T-helper 17 cell (primary cell): ENCODE data around the gene SEMA6A. TPM values are rescaled to one million over a fixed set of nuclear protein-coding genes. Genes with fewer than 3 reads are reported as not detected.

Experiments used
- ATAC-seq: fragments of 150-1000 bp; cut with Tn5 transposase; 2 replicates; pipeline ENCODE4 v1.10.0; 2021; ENCODE audit warnings: mild to moderate bottlenecking, moderate library complexity
- DNase-seq, 3 donors: peaks; one replicate each; pipeline versions ENCODE4 v3.0.0 to v3.0.0-alpha.2; 2020 to 2021
- H3K9me3 ChIP-seq: one replicate; pipeline ENCODE4 v1.7.0; 2013; ENCODE audit warnings: low read length, mild to moderate bottlenecking; ENCODE audit not compliant: control insufficient read depth, poor library complexity, severe bottlenecking
- H3K27ac Mint-ChIP-seq: one replicate; pipeline ENCODE4 v1.8.0; 2022; ENCODE audit warnings: mild to moderate bottlenecking, moderate library complexity, mixed read lengths
- H3K27me3 Mint-ChIP-seq: one replicate; pipeline ENCODE4 v1.8.0; 2022; ENCODE audit warnings: mixed read lengths
- H3K36me3 Mint-ChIP-seq: one replicate; pipeline ENCODE4 v1.8.0; 2022; ENCODE audit warnings: low read depth, mixed read lengths
- H3K4me1 Mint-ChIP-seq: one replicate; pipeline ENCODE4 v1.8.0; 2022; ENCODE audit warnings: mild to moderate bottlenecking, mixed read lengths
- H3K4me3 Mint-ChIP-seq: one replicate; pipeline ENCODE4 v1.8.0; 2022; ENCODE audit warnings: mild to moderate bottlenecking, moderate library complexity, mixed read lengths
- total RNA-seq, 4 donors: library from RNA in 2 of 4; stranded (reverse) in 2 of 4; gene quantifications; one replicate each; pipeline ENCODE4 v1.2.3 and lab custom pipeline; 2022 to 2026

Gene SEMA6A
- total RNA-seq, 2 donors from 2014 or later = 0.31 TPM; not detected in 1

DNA sequence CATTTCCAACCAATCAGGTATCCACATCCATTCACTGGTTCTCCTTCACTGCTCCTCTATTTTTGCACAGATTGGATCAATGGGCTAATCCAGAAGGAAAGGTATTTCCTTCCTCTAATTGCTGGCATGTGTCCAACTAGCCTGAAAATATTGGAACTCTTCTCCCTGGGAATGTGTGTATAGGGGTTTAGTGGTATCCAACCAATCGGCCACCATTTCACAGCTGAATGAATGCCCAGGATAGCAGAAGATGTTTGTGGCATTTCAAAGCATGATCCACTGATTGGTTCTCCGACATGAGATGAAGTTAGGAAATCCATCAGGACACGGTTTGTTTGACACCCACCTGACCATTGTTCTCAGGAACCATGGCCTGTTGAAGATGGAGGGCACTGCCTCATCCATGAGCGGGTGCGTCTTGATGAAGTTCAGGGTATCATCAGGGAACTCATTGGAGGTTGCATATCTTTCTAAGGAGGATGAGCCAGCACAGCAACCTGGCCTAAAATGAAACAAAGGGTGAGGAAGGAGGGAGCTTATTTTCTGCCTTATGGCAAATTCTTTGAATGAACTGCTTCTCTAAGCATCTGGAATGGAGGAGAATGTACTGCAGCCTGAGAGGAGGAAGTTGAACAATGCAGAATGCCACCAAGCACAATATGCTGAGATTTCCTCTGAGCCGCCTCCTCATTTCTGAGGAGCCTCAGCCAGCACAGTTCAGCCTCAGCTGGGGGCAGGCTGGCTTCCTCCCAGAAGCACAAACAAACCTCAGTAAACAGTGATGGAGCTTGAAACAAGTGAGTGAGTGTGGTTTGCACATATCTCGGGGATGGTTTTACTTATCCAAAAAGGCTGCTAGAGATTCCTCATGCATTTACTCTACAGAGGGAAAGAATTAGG is 94.6 kb downstream of the SEMA6A start:
- DNase-seq = no peak
- ATAC-seq = no peak
- H3K27ac Mint-ChIP-seq = no peak overlapping the region
- no peaks in the 10 kb centered on the region for H3K4me1 Mint-ChIP-seq
- H3K27me3 Mint-ChIP-seq = no peaks in the 10 kb centered on the region
- H3K36me3 Mint-ChIP-seq = peaks cover 4% of the 10 kb centered on the region
- no peak overlapping the region for H3K4me3 Mint-ChIP-seq
- H3K9me3 ChIP-seq = no peaks in the 10 kb centered on the region

DNA sequence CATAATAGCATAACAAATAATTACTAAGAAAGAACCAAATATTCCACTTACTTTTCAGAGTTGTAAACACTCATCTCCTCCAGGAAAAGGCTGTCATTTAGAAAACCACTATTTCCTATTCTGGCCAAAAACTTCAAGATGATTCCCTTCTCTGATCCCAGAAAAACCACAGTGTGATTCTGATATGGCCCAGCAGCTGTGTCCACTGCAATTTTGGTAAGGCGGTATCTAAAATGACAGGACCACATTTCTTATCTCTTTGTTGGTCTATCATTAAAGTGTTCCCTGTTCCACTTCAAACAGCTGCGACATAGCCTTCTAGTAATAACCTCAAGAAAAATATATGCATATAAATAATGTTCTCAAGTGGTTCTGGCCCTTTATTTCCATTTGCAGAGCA is 96.1 kb downstream of the SEMA6A start:
- Mint-ChIP-seq H3K36me3 (peaks cover 3% of the 10 kb centered on the region), H3K27ac (no peak overlapping the region), H3K4me3 (no peak overlapping the region), H3K27me3 (no peaks in the 10 kb centered on the region), H3K4me1 (no peaks in the 10 kb centered on the region)
- DNase-seq (no peak), ATAC-seq (no peak)
- H3K9me3 ChIP-seq = no peaks in the 10 kb centered on the region

GRCh38 chr5:116476897-116477537 is 97.6 kb downstream of the SEMA6A start:
- Mint-ChIP-seq H3K4me1 (no peaks in the 10 kb centered on the region), H3K36me3 (peaks cover 3% of the 10 kb centered on the region)
- no peak for ATAC-seq

GRCh38 chr5:116475338-116475737 is 99.3 kb downstream of the SEMA6A start:
- DNase-seq (no peak), ATAC-seq (no peak)
- H3K36me3 Mint-ChIP-seq = peaks cover 3% of the 10 kb centered on the region
- no peaks in the 10 kb centered on the region for H3K4me1 Mint-ChIP-seq
- H3K27ac Mint-ChIP-seq = no peak overlapping the region
- H3K27me3 Mint-ChIP-seq = no peaks in the 10 kb centered on the region
- no peak overlapping the region for H3K4me3 Mint-ChIP-seq
- no peaks in the 10 kb centered on the region for H3K9me3 ChIP-seq

More at GRCh38 chr5:116476897-116477537, 97.6 kb downstream of the SEMA6A start:
- Mint-ChIP-seq H3K4me3 (no peak overlapping the region), H3K27me3 (no peaks in the 10 kb centered on the region), H3K27ac (no peak overlapping the region)
- DNase-seq = no peak
- no peaks in the 10 kb centered on the region for H3K9me3 ChIP-seq

GRCh38 chr5:116473706-116474105 is 100.9 kb downstream of the SEMA6A start:
- no peaks in the 10 kb centered on the region for H3K4me1 Mint-ChIP-seq
- no peak overlapping the region for H3K27ac Mint-ChIP-seq
- H3K36me3 Mint-ChIP-seq = peaks cover 3% of the 10 kb centered on the region
- H3K4me3 Mint-ChIP-seq = no peak overlapping the region
- H3K27me3 Mint-ChIP-seq = no peaks in the 10 kb centered on the region
- H3K9me3 ChIP-seq = no peaks in the 10 kb centered on the region
- DNase-seq (no peak), ATAC-seq (no peak)

GRCh38 chr5:116472274-116472673 is 102.3 kb downstream of the SEMA6A start:
- peaks cover 2% of the 10 kb centered on the region for H3K9me3 ChIP-seq
- H3K27ac Mint-ChIP-seq = no peak overlapping the region
- H3K4me1 Mint-ChIP-seq = no peaks in the 10 kb centered on the region
- no peaks in the 10 kb centered on the region for H3K27me3 Mint-ChIP-seq
- no peak for ATAC-seq
- peaks cover 3% of the 10 kb centered on the region for H3K36me3 Mint-ChIP-seq
- no peak for DNase-seq
- no peak overlapping the region for H3K4me3 Mint-ChIP-seq

DNA sequence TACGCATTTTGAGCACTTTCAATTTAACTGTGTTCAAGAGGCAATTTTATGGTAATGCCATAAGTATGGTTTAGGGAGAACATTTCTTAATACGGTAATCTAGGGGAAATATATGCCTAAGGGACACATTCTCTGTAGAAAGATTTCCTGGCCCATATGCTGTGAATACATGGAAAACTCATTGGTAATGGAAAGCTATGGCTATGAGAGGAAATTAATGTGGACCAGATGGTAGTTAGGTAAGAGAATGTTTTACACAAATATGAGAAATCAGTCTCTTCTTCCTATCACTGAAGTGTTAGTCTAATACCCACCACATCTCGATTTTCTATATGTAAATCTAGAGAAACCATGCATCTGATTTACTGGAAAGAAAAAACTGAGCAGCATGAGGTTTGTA is 105.0 kb downstream of the SEMA6A start:
- Mint-ChIP-seq H3K36me3 (no peaks in the 10 kb centered on the region), H3K4me3 (no peak overlapping the region), H3K4me1 (no peaks in the 10 kb centered on the region), H3K27me3 (no peaks in the 10 kb centered on the region), H3K27ac (no peak overlapping the region)
- H3K9me3 ChIP-seq = peaks cover 2% of the 10 kb centered on the region
- ATAC-seq = no peak
- no peak for DNase-seq

DNA sequence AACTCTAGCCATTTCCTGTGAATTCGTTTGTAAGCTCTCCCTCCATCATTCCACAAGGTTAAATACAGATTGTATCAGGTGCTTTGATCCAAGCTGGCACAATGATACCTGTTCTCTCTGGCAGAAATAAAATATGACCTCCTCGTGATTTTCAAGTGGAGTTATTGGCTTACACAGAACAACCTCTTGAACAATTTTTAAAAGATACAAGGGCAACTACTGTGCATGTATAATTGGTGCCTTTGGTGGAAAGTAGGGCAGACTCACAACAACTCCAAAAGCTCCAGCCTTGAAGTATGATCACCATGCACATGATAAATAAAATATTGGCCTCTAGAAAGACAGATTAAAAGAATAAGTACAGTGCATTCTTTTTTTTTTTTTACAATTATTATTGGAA is 106.0 kb downstream of the SEMA6A start:
- H3K4me3 Mint-ChIP-seq = no peak overlapping the region
- H3K4me1 Mint-ChIP-seq = no peaks in the 10 kb centered on the region
- no peak overlapping the region for H3K27ac Mint-ChIP-seq
- H3K9me3 ChIP-seq = peaks cover 2% of the 10 kb centered on the region
- H3K27me3 Mint-ChIP-seq = no peaks in the 10 kb centered on the region
- H3K36me3 Mint-ChIP-seq = peaks cover 2% of the 10 kb centered on the region
- ATAC-seq = no peak
- no peak for DNase-seq

DNA sequence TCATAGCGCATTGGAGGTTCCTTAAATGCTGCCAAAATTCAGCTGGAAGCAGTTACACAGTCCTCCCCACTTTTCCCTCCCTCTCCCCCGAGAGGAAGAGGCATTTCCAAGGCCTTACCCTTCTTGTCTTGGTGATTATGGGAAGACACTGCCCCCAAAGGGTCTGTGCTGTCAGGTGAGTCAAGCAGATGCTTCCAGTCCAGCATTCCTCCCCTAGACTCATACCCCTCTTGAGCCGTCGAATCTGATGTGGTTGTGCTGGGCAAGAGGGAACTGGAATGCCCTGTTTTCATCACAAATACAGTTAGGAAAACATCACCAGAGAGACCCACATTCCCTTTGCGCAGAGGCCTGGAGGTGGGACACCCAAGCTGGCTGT is 107.2 kb downstream of the SEMA6A start:
- peaks cover 2% of the 10 kb centered on the region for H3K36me3 Mint-ChIP-seq
- ATAC-seq (no peak), DNase-seq (no peak)
- no peak overlapping the region for H3K27ac Mint-ChIP-seq
- H3K4me1 Mint-ChIP-seq = no peaks in the 10 kb centered on the region
- H3K4me3 Mint-ChIP-seq = no peak overlapping the region
- H3K27me3 Mint-ChIP-seq = no peaks in the 10 kb centered on the region
- H3K9me3 ChIP-seq = peaks cover 2% of the 10 kb centered on the region

DNA sequence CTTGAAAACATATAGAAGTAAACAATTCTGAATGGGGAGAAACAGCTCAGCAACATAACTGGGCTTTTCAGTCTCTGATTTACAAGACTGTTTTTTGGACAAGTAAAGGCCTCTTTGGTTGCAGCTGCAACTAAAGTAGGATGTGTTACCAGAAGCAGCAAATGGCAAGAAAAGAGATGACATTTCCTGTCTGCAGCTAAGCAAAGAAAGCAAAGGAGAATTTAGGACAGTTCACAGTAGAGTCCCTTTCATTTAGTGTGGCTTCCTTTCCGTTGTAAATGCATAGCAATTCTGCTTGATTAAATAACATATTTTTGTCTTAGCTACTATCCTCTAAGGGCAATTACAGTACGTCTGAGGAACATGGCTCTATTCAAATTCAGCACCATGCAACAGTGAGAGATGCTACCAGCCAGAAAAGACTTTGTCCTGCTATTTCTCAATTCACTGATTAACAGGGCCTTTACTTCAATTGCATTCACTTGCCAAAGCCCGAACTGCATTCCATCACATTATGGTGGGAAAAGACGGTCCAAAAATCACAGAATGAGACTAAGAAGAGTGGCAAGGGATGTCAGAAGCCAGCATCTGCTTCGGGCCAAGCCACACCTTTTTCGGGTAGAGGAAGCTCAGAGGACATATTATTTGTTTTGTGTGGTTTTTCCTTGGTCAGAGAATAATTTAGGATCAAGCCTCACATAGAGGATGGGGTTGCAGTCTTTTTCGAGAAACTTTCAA is 107.7 kb downstream of the SEMA6A start:
- Mint-ChIP-seq H3K4me1 (no peaks in the 10 kb centered on the region), H3K27ac (no peak overlapping the region), H3K27me3 (no peaks in the 10 kb centered on the region), H3K36me3 (peaks cover 2% of the 10 kb centered on the region), H3K4me3 (no peak overlapping the region)
- DNase-seq (no peak), ATAC-seq (no peak)
- H3K9me3 ChIP-seq = peaks cover 2% of the 10 kb centered on the region

DNA sequence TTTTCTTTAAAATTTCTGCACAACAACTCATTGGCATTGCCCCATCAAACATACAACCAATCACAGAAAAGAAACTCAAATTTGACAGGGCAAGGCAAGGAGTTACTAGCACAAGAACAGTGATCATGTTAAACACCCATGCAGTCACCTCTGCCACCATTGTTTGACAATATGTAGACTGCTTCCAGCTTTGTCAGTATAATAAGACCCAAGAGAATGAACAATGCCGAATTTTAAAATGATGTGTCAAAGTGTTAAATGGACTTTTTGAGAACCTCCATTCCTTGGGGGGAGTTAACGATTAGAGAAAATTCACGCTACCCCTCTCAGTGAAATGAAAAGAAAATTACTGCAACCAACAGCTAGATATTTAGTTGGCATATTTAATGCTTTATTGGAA is 109.2 kb downstream of the SEMA6A start:
- no peak overlapping the region for H3K4me3 Mint-ChIP-seq
- peaks cover 2% of the 10 kb centered on the region for H3K36me3 Mint-ChIP-seq
- no peak for ATAC-seq
- H3K27me3 Mint-ChIP-seq = no peaks in the 10 kb centered on the region
- no peaks in the 10 kb centered on the region for H3K4me1 Mint-ChIP-seq
- peaks cover 2% of the 10 kb centered on the region for H3K9me3 ChIP-seq
- DNase-seq = no peak
- H3K27ac Mint-ChIP-seq = no peak overlapping the region

DNA sequence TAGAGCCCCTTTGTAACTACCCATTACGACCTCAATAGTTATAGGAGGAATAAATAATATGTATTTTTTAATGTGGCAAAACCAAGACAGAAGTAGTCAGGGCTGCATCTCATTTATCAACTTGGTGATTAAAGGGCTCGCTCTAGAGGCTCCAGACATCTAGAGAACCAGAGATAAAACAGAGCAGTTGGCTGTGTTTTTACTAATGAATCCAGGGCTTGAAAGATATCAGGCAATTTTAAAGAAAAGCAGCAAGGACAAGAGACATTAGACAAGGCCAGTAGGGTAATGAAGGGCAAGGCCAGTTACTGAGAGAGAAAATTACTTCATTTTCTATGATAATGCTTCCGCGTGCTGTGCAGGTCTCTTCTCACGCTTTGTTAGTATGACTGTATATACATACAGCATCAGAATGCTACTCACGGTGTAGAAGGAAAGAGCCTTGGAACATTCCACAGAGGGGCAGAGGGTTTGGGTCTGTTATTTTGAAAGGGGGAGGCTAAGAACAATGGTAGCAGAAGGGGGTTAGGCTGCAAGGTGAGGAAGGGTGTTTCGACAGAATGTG is 110.4 kb downstream of the SEMA6A start:
- peaks cover 4% of the 10 kb centered on the region for H3K36me3 Mint-ChIP-seq
- no peaks in the 10 kb centered on the region for H3K4me1 Mint-ChIP-seq
- no peaks in the 10 kb centered on the region for H3K27me3 Mint-ChIP-seq

DNA sequence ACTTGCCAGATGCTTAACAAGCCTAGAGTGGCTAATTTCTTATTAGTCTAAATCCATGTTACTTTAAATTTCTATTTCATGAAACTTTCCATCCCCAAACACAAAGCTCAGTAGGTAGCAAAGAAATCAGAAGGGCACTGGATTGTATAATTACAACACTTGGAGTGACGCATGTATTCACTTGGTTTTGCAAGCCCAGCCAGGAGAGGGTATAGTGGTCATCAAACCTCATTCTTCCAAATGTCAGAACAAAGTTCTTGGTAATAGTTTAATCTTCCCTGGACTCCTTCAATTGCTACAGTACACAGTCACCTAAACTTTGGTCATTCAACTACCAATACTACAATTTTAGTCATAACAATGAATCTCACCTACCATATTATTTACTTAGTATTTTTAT is 112.1 kb downstream of the SEMA6A start:
- Mint-ChIP-seq H3K4me3 (no peak overlapping the region), H3K36me3 (peaks cover 4% of the 10 kb centered on the region), H3K27me3 (no peaks in the 10 kb centered on the region), H3K4me1 (no peaks in the 10 kb centered on the region), H3K27ac (no peak overlapping the region)
- DNase-seq = no peak
- H3K9me3 ChIP-seq = no peaks in the 10 kb centered on the region
- no peak for ATAC-seq

More for the DNA sequence above, 110.4 kb downstream of the SEMA6A start:
- no peak overlapping the region for H3K4me3 Mint-ChIP-seq
- peaks cover 2% of the 10 kb centered on the region for H3K9me3 ChIP-seq
- ATAC-seq (no peak), DNase-seq (no peak)
- no peak overlapping the region for H3K27ac Mint-ChIP-seq
